ENCODE data around the gene GDF7. TPM values are rescaled to one million over a fixed set of nuclear protein-coding genes. Genes with fewer than 3 reads are reported as not detected.

GDF7 gene
- total RNA-seq, 4 donors from 2014 or later = 1.9 to 3.1 (median 2.4) TPM

DNA sequence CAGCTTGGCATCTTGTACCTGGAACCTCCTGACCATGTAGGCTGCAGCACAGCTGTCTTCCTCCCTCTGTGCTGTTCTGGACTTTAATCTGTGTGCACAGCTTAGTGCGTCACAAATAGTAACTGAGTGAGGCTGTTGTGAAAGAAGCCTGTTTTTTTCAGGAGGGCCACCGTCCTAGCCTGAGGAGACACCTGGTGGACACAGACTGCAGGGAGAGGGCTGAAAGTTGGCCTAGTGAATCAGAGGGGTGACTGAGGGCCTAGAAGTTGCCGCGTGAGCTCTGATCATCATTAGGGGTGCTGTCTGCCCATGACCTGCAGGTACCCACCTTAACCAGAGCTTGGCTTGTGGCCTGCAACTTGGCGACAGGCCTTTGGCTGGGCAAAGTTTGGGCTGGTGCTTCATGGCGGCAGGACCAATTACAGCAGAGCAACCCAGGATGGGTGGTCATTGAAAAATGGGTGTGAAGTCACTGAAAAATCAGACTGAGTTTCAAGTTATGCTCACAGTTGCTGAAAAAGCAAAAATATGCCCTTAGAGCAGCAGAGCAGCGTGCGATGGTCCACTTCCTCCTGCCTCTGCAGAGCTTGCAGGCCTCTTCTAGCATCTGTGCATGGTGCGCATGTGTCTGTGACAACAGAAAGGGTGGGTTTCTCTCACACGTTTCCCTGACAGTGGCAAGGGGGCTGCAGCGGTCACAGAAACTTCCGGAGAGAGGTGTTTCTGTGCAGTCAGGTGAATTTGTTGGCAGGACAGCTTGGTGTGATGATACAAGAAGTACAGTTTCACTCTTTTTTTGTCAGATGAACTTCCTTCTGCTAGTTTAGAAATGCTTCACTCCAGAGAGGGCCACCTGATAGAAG, 9.6 kb downstream of the GDF7 start:
- H3K27ac ChIP-seq = no peak overlapping the region
- 93% methylated on average over 12 of the region's 12 CpGs for WGBS
- no peak for DNase-seq (ENCODE audit: low spot score in 2 of 2)

DNA sequence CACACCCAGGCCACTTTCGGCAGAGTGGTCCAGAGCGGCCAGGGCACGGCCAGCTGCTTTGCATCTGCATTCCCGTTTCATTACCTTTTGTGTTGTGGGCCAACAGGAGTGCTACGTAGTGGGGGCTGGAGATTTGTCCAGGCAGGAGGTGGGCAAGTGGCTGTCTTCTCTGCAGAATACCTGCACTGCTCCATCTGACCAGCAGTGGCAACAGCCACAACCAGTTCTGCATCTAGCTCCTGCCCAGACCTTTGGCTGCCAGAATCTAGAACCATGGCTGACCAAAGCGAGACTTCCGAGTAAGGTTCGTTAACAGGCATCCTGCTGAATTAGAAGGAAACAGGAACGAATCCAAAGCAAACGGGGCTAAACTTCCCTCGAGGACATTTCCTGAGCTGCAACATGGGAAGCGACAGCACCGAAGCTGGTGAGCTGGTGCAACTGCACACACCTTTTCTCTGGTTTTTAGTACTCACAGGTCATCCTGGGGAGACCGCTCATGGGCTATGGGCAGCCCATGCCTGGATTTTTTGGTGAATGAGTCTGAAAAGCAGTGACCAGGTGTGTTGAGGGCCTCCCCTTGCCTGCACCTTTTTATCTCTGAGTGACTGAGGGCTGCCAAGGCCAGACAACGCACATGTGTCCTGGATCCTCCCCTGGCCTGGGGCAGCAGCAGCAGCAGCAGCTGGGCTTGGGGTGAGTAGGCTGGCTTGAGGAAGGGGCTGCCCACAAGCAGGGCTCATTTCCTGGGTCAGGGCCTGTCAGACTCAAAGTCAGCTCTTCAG, 10.5 kb downstream of the GDF7 start:
- DNase-seq (ENCODE audit: low spot score in 2 of 2) = no peak
- Histone ChIP-seq H3K9me3 (no peaks in the 10 kb centered on the region), H3K27me3 (peaks cover 28% of the 10 kb centered on the region), H3K4me1 (peaks cover 14% of the 10 kb centered on the region), H3K27ac (no peak overlapping the region), H3K4me3 (no peak overlapping the region), H3K36me3 (peaks cover 9% of the 10 kb centered on the region)
- TF ChIP-seq POLR2A (IDR thresholded peaks at IDR 0.05) (no peak), EP300 (IDR thresholded peaks at IDR 0.05) (no peak), POLR2AphosphoS5 (IDR thresholded peaks at IDR 0.05) (no peak)
- TF ChIP-seq, protein P1, sequence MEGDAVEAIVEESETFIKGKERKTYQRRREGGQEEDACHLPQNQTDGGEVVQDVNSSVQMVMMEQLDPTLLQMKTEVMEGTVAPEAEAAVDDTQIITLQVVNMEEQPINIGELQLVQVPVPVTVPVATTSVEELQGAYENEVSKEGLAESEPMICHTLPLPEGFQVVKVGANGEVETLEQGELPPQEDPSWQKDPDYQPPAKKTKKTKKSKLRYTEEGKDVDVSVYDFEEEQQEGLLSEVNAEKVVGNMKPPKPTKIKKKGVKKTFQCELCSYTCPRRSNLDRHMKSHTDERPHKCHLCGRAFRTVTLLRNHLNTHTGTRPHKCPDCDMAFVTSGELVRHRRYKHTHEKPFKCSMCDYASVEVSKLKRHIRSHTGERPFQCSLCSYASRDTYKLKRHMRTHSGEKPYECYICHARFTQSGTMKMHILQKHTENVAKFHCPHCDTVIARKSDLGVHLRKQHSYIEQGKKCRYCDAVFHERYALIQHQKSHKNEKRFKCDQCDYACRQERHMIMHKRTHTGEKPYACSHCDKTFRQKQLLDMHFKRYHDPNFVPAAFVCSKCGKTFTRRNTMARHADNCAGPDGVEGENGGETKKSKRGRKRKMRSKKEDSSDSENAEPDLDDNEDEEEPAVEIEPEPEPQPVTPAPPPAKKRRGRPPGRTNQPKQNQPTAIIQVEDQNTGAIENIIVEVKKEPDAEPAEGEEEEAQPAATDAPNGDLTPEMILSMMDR (IDR thresholded peaks at IDR 0.05) = no peak
- WGBS = 81% methylated on average over 11 of the region's 15 CpGs

More for the DNA sequence above, 9.6 kb downstream of the GDF7 start:
- no peak for TF ChIP-seq POLR2AphosphoS5 (IDR thresholded peaks at IDR 0.05)
- no peak for TF ChIP-seq EP300 (IDR thresholded peaks at IDR 0.05)
- no peak for TF ChIP-seq POLR2A (IDR thresholded peaks at IDR 0.05)
- TF ChIP-seq, protein P1 (IDR thresholded peaks at IDR 0.05) = no peak
- H3K36me3 ChIP-seq = peaks cover 4% of the 10 kb centered on the region
- peaks cover 14% of the 10 kb centered on the region for H3K4me1 ChIP-seq
- no peak overlapping the region for H3K4me3 ChIP-seq
- H3K9me3 ChIP-seq = no peaks in the 10 kb centered on the region
- H3K27me3 ChIP-seq = peaks cover 36% of the 10 kb centered on the region

DNA sequence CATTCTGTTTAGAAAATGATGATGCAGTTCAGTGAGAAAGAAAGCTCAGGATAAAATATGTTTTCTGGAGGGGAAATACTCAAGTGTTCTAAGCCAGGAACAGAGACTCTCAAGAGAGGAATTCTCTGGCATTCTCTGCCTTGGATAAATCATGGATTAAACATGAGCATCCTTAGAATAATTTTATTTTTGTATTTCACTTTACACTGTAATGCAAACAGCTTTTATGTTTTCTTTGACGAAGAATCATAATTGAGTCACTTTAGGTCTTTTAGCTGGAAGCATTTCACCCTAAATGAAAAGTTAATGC, 11.1 kb downstream of the GDF7 start:
- WGBS = 79% methylated on average over 1 of the region's 1 CpG
- Histone ChIP-seq H3K36me3 (peaks cover 11% of the 10 kb centered on the region), H3K27me3 (peaks cover 23% of the 10 kb centered on the region), H3K9me3 (no peaks in the 10 kb centered on the region), H3K4me3 (no peak overlapping the region), H3K27ac (no peak overlapping the region), H3K4me1 (peaks cover 14% of the 10 kb centered on the region)
- no peak for DNase-seq (ENCODE audit: low spot score in 2 of 2)
- no peak for TF ChIP-seq POLR2A (IDR thresholded peaks at IDR 0.05)
- TF ChIP-seq, protein P1 (IDR thresholded peaks at IDR 0.05) = no peak
- TF ChIP-seq EP300 (IDR thresholded peaks at IDR 0.05) = no peak

DNA sequence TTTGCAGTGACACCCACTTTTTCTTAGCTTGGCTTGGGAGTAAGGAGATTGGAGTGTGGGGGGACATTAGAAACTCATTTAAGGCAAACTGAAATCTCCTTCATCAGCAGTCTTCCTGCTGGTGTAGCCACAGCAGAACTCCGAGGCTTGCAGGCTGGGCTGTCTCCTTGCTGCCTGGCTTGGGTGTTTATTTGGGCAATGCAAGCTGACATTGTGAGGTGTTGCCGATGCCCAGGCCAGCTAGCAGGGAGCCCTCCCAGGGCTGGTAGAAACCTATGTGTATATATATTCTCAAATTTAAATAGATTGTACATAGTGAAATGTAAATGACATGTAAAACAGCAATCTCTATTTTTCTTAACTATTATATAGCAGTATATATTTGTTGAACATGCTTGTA, 11.8 kb downstream of the GDF7 start:
- no peaks in the 10 kb centered on the region for H3K9me3 ChIP-seq
- peaks cover 15% of the 10 kb centered on the region for H3K27me3 ChIP-seq
- H3K4me3 ChIP-seq = no peak overlapping the region
- peaks cover 13% of the 10 kb centered on the region for H3K36me3 ChIP-seq
- H3K4me1 ChIP-seq = peaks cover 14% of the 10 kb centered on the region
- 88% methylated on average over 2 of the region's 2 CpGs for WGBS
- TF ChIP-seq POLR2AphosphoS5 (IDR thresholded peaks at IDR 0.05) (no peak), EP300 (IDR thresholded peaks at IDR 0.05) (no peak)
- H3K27ac ChIP-seq = no peak overlapping the region
- DNase-seq (ENCODE audit: low spot score in 2 of 2) = no peak

DNA sequence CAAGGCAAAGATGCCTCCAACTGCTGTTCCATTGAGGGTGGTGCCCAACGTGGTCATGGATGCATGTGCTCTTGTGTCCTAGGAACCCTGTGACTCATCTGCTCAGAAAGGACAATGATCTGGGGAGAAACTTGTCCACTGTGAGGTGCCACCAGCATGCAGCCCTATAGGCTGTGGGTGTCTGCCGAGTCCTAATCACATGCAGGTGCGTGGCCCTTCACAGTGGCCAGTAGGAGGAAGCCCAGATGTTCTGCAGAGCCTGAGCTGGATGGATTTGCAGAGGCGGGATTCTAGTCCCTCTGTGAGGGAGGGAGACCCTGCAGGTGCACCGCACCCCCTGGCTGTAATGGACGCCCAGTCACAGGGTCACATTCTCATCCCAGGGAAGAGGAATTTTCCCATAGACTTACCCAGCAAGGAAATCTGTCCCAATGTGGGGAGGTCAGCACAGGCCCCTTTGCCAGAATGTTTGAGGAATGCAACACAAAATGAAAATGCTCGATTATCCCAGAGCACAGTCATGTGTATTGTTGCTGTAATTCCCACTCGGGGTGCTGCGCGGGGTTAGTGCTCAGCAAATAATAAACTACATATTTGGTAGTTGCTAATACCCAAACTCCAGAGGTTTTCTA, 13.9 kb downstream of the GDF7 start:
- DNase-seq (ENCODE audit: low spot score in 2 of 2) = no peak
- H3K9me3 ChIP-seq = no peaks in the 10 kb centered on the region
- peaks cover 19% of the 10 kb centered on the region for H3K36me3 ChIP-seq
- H3K4me1 ChIP-seq = peaks cover 5% of the 10 kb centered on the region
- TF ChIP-seq POLR2AphosphoS5 (IDR thresholded peaks at IDR 0.05) (no peak), EP300 (IDR thresholded peaks at IDR 0.05) (no peak), POLR2A (IDR thresholded peaks at IDR 0.05) (no peak)
- TF ChIP-seq, protein P1 (IDR thresholded peaks at IDR 0.05) = no peak
- H3K27ac ChIP-seq = no peak overlapping the region
- 96% methylated on average over 5 of the region's 10 CpGs for WGBS
- H3K27me3 ChIP-seq = no peaks in the 10 kb centered on the region
- no peak overlapping the region for H3K4me3 ChIP-seq
